IMR-90 (cell line): ENCODE results near the gene TRAPPC5. TPM values are rescaled to one million over a fixed set of nuclear protein-coding genes. Genes with fewer than 3 reads are reported as not detected.

ENCODE experiments used
- ATAC-seq: fragments of 200-7000 bp; cut with Tn5 transposase; 2 replicates; pipeline ENCODE4 v1.9.1; 2020; ENCODE audit warnings: low read depth, mild to moderate bottlenecking, moderate library complexity
- BruUV-seq: library from RNA; stranded (reverse); fragments of 400-500 nt; replicated peaks from 2 replicates; lab custom pipeline; 2021; lab: Mats Ljungman, UMichigan
- CTCF ChIA-PET: fragments of 300-600 bp; formaldehyde crosslinking; extraction: SDS; loops from one replicate; lab custom pipeline; 2021; ENCODE audit warnings: antibody characterized with exemption; lab: Yijun Ruan, JAX
- POLR2A ChIA-PET: fragments of 300-600 bp; sonication (Branson Sonifier 250); formaldehyde crosslinking; loops from one replicate; lab custom pipeline; 2022; ENCODE audit warnings: antibody characterized with exemption; ENCODE audit not compliant: unreplicated experiment; lab: Charles Lee
- DNase-seq: peaks from one replicate; pipeline ENCODE4 v3.0.0; 2013
- H2AFZ ChIP-seq: replicated peaks from 2 replicates; pipeline ENCODE3; 2013; ENCODE audit warnings: low read length, mild to moderate bottlenecking; ENCODE audit not compliant: poor library complexity
- H2AK5ac ChIP-seq: 2 replicates; pipeline ENCODE4 v1.6.1; 2013; ENCODE audit warnings: low read depth, low read length, inconsistent platforms
- H2AK9ac ChIP-seq: replicated peaks from 2 replicates; pipeline ENCODE3; 2013; ENCODE audit warnings: mild to moderate bottlenecking, low read depth, low read length, moderate library complexity; ENCODE audit not compliant: poor library complexity
- H2BK120ac ChIP-seq: 2 replicates; pipeline ENCODE4 v1.6.1; 2013; ENCODE audit warnings: low read depth, low read length, inconsistent platforms
- H2BK15ac ChIP-seq: 3 replicates; pipeline ENCODE4 v1.6.1; 2013; ENCODE audit warnings: low read depth, low read length, inconsistent platforms
- H2BK20ac ChIP-seq: 2 replicates; pipeline ENCODE4 v1.6.1; 2013; ENCODE audit warnings: low read depth, mild to moderate bottlenecking, inconsistent platforms, low read length, moderate library complexity
- H2BK5ac ChIP-seq: 2 replicates; pipeline ENCODE4 v1.6.1; 2013; ENCODE audit warnings: mild to moderate bottlenecking, low read depth, low read length, inconsistent platforms; ENCODE audit not compliant: poor library complexity, severe bottlenecking
- H3K14ac ChIP-seq: replicated peaks from 2 replicates; pipeline ENCODE4 v1.6.1; 2013; ENCODE audit warnings: low read depth, low read length, inconsistent platforms
- H3K18ac ChIP-seq: 2 replicates; pipeline ENCODE4 v1.6.1; 2013; ENCODE audit warnings: low read depth, low read length, control low read depth
- H3K23ac ChIP-seq: 2 replicates; pipeline ENCODE4 v1.6.1; 2013; ENCODE audit warnings: low read depth, low read length, inconsistent platforms
- H3K27ac ChIP-seq: 2 replicates; pipeline ENCODE4 v1.5.1; 2013; ENCODE audit warnings: mild to moderate bottlenecking, control low read depth, low read length; ENCODE audit not compliant: insufficient read depth
- H3K27me3 ChIP-seq: 2 replicates; pipeline ENCODE4 v1.6.1; 2013; ENCODE audit warnings: low read length; ENCODE audit not compliant: control insufficient read depth, insufficient read depth
- H3K36me3 ChIP-seq: 2 replicates; pipeline ENCODE4 v1.6.1; 2013; ENCODE audit warnings: low read length, mixed read lengths; ENCODE audit not compliant: control insufficient read depth, insufficient read depth
- H3K4ac ChIP-seq: 2 replicates; pipeline ENCODE4 v1.6.1; 2013; ENCODE audit warnings: low read depth, low read length, inconsistent platforms
- H3K4me1 ChIP-seq: 2 replicates; pipeline ENCODE4 v1.6.1; 2013; ENCODE audit warnings: low read length, mixed read lengths; ENCODE audit not compliant: control insufficient read depth, insufficient read depth
- H3K4me2 ChIP-seq: 2 replicates; pipeline ENCODE4 v1.6.1; 2013; ENCODE audit warnings: low read depth, mild to moderate bottlenecking, control low read depth, low read length, moderate library complexity
- H3K4me3 ChIP-seq: 2 replicates; pipeline ENCODE4 v1.5.1; 2013; ENCODE audit warnings: low read depth, mild to moderate bottlenecking, control low read depth, low read length, moderate library complexity; ENCODE audit not compliant: insufficient read depth
- H3K56ac ChIP-seq: 2 replicates; pipeline ENCODE4 v1.6.1; 2013; ENCODE audit warnings: low read length, inconsistent platforms; ENCODE audit not compliant: insufficient read depth; ENCODE audit errors: extremely low read depth
- H3K79me1 ChIP-seq, 2 experiments: 2 replicates each; pipeline ENCODE4 v1.6.1; 2013; ENCODE audit warnings: low read length in 2 of 2, inconsistent platforms in 1 of 2, low read depth in 1 of 2
- H3K9ac ChIP-seq: 2 replicates; pipeline ENCODE4 v1.6.1; 2013; ENCODE audit warnings: low read depth, low read length, control low read depth
- H3K9me1 ChIP-seq: 2 replicates; pipeline ENCODE4 v1.6.1; 2013; ENCODE audit warnings: low read length, inconsistent platforms; ENCODE audit not compliant: insufficient read depth
- H3K9me3 ChIP-seq: 2 replicates; pipeline ENCODE4 v1.6.1; 2013; ENCODE audit warnings: low read length; ENCODE audit not compliant: control insufficient read depth, insufficient read depth
- H4K20me1 ChIP-seq: 2 replicates; pipeline ENCODE4 v1.6.1; 2013; ENCODE audit warnings: low read length, inconsistent platforms; ENCODE audit not compliant: insufficient read depth
- H4K5ac ChIP-seq: 2 replicates; pipeline ENCODE4 v1.6.1; 2013; ENCODE audit warnings: mild to moderate bottlenecking, low read depth, low read length, control low read depth
- H4K8ac ChIP-seq, 2 experiments: 2 replicates each; pipeline ENCODE4 v1.6.1; 2013; ENCODE audit warnings: low read depth in 2 of 2, low read length in 2 of 2, control low read depth in 1 of 2, inconsistent platforms in 1 of 2
- H4K91ac ChIP-seq: 2 replicates; pipeline ENCODE4 v1.6.1; 2013; ENCODE audit warnings: low read depth, low read length, inconsistent platforms; ENCODE audit not compliant: insufficient read depth
- BHLHE40 ChIP-seq: fragments of 150-350 bp; IDR thresholded peaks from 2 replicates; pipeline ENCODE4 v1.6.1; 2016; ENCODE audit warnings: mild to moderate bottlenecking, low read depth, low read length
- CEBPB ChIP-seq: IDR thresholded peaks from 2 replicates; pipeline ENCODE4 v1.6.1; 2012; ENCODE audit warnings: low read depth, low read length, improper control_type of control experiment
- CHD1 ChIP-seq: IDR thresholded peaks from 2 replicates; pipeline ENCODE4 v1.6.1; 2012; ENCODE audit warnings: low read depth, low read length, improper control_type of control experiment
- FOS ChIP-seq: fragments of 150-350 bp; IDR thresholded peaks from 2 replicates; pipeline ENCODE4 v1.6.1; 2016; ENCODE audit warnings: low read depth, low read length
- MAFK ChIP-seq: IDR thresholded peaks from 2 replicates; pipeline ENCODE4 v1.6.1; 2012; ENCODE audit warnings: low read depth, low read length, improper control_type of control experiment
- MAZ ChIP-seq: IDR thresholded peaks from 2 replicates; pipeline ENCODE4 v1.6.1; 2012; ENCODE audit warnings: low read depth, mild to moderate bottlenecking, low read length, improper control_type of control experiment, moderate library complexity, borderline replicate concordance
- MXI1 ChIP-seq: IDR thresholded peaks from 2 replicates; pipeline ENCODE4 v1.6.1; 2012; ENCODE audit warnings: low read depth, mild to moderate bottlenecking, low read length, moderate library complexity, borderline replicate concordance
- NFE2L2 ChIP-seq: fragments of 150-350 bp; IDR thresholded peaks from 2 replicates; pipeline ENCODE4 v1.6.1; 2016; ENCODE audit warnings: low read depth, mild to moderate bottlenecking, low read length
- POLR2A ChIP-seq: IDR thresholded peaks from 2 replicates; pipeline ENCODE4 v1.6.1; 2012; ENCODE audit warnings: mild to moderate bottlenecking, low read depth, low read length
- RAD21 ChIP-seq: IDR thresholded peaks from 2 replicates; pipeline ENCODE4 v1.6.1; 2012; ENCODE audit warnings: low read length, improper control_type of control experiment
- RCOR1 ChIP-seq: IDR thresholded peaks from 2 replicates; pipeline ENCODE4 v1.6.1; 2012; ENCODE audit warnings: mild to moderate bottlenecking, low read length, improper control_type of control experiment; ENCODE audit not compliant: insufficient replicate concordance
- RFX5 ChIP-seq: IDR thresholded peaks from 2 replicates; pipeline ENCODE4 v1.8.0; 2012; ENCODE audit warnings: low read depth, mild to moderate bottlenecking, low read length, moderate library complexity
- SMC3 ChIP-seq: fragments of 150-350 bp; IDR thresholded peaks from 2 replicates; pipeline ENCODE4 v1.6.1; 2016; ENCODE audit warnings: low read depth, mild to moderate bottlenecking, antibody characterized with exemption, low read length, moderate library complexity
- WGBS, 2 experiments: methylation state at CpG; one replicate each; pipeline versions ENCODE4 v1.1.5 to v1.1.7; 2013; ENCODE audit warnings: missing lambda C conversion rate in 2 of 2; ENCODE audit not compliant: insufficient read length in 1 of 2; ENCODE audit errors: extremely low coverage in 2 of 2; 5-methylcytosine and 5-hydroxymethylcytosine counted together
- dilution Hi-C: fragments of 300-500 bp; cut with HindIII; formaldehyde crosslinking; loops from one replicate; pipeline ENCODE4 v1.14.3; 2018; ENCODE audit warnings: low sequenced_read_pairs; ENCODE audit not compliant: unreplicated experiment
- in situ Hi-C: fragments of 300-500 bp; cut with MboI; formaldehyde crosslinking; loops from 3 replicates; pipeline ENCODE4 v1.14.3; 2019; ENCODE audit warnings: low sequenced_read_pairs, inconsistent platforms, mixed read lengths
- intact Hi-C: fragments of 100-400 bp; cut with micrococcal nuclease; formaldehyde crosslinking; loops from 2 replicates; pipeline ENCODE4 v1.10.0; 2022
- polyA plus RNA-seq, 3 experiments: library from polyadenylated mRNA; depleted of rRNA; stranded (reverse); fragments of >200 nt; gene quantifications; 2 replicates each; pipeline ENCODE4 v1.2.3, GENCODE V29; 2012; ENCODE audit warnings: low replicate concordance in 1 of 3
- total RNA-seq: library from RNA; depleted of rRNA; stranded (reverse); fragments of >200 nt; gene quantifications from 2 replicates; pipeline ENCODE4 v1.2.3, GENCODE V29; 2012
- TF ChIP-seq, protein P1 (sequence below): fragments of 150-350 bp; IDR thresholded peaks from 2 replicates; pipeline ENCODE4 v1.6.1; 2017; ENCODE audit warnings: mild to moderate bottlenecking, antibody characterized with exemption, low read length, low read depth
- TF ChIP-seq, protein P2 (sequence below): conservative IDR thresholded peaks from 2 replicates; pipeline ENCODE4 v1.5.1; 2012; ENCODE audit warnings: mild to moderate bottlenecking, low read depth, low read length, improper control_type of control experiment
- TF ChIP-seq, protein P3 (sequence below): fragments of 150-350 bp; IDR thresholded peaks from 2 replicates; pipeline ENCODE4 v1.6.1; 2016; ENCODE audit warnings: low read depth, mild to moderate bottlenecking, low read length, moderate library complexity, borderline replicate concordance

TRAPPC5 gene
- total and polyA plus RNA-seq, 2 of the 4 experiments (the other 2 are of a cell fraction) = 54.7 to 109 TPM

DNA sequence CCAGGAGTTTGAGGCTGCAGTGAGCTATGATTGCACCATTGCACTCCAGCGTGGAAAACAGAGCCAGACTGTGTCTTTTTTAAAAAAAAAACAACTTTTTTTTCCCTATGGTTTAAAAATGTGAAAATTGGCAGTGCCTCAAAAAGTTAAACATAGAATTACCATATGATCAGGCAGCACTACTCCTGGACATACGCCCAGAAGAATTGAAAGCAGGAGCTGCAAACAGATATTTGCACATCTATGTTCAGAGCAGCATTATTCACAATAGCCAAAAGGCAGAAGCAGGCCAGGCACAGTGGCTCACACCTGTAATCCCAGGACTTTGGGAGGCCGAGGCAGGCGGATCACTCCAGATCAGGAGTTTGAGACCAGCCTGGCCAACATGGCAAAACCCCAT, 15.6 kb upstream of the TRAPPC5 start:
- H2BK120ac ChIP-seq = no peak overlapping the region
- no peak overlapping the region for H4K8ac ChIP-seq
- DNase-seq = peak; percentile 73
- H3K27ac ChIP-seq = no peak overlapping the region
- ATAC-seq = peak; percentile 60
- no peaks in the 10 kb centered on the region for H3K4me1 ChIP-seq
- H4K91ac ChIP-seq = no peak overlapping the region
- H2BK5ac ChIP-seq = no peak overlapping the region
- 0% methylated on average over 1 of the region's 4 CpGs; no CpG with 5 or more reads in 1 of the 2 experiments for WGBS, 2 experiments
- no peak overlapping the region for H3K9ac ChIP-seq
- no peak overlapping the region for H3K23ac ChIP-seq
- H2BK20ac ChIP-seq = no peak overlapping the region
- H3K9me3 ChIP-seq = no peaks in the 10 kb centered on the region
- ChIA-PET POLR2A (no interaction called here), CTCF (no interaction called here)
- H2AFZ ChIP-seq = no peak overlapping the region
- H3K9me1 ChIP-seq = no peaks in the 10 kb centered on the region
- no peaks in the 10 kb centered on the region for H3K79me1 ChIP-seq
- BruUV-seq = no TSS peak
- H2BK15ac ChIP-seq = no peak overlapping the region
- in situ Hi-C loops = no loop called here
- H4K20me1 ChIP-seq = no peaks in the 10 kb centered on the region
- peaks cover 15% of the 10 kb centered on the region for H3K27me3 ChIP-seq
- no peak overlapping the region for H3K4me3 ChIP-seq
- H3K4me2 ChIP-seq = no peak overlapping the region
- intact Hi-C loops = no loop called here
- dilution Hi-C loops = no loop called here
- H4K5ac ChIP-seq = no peak overlapping the region
- no peak overlapping the region for H3K18ac ChIP-seq
- no peak overlapping the region for H3K56ac ChIP-seq
- H2AK9ac ChIP-seq = no peak overlapping the region
- H3K14ac ChIP-seq = no peak overlapping the region
- TF ChIP-seq, protein P1, sequence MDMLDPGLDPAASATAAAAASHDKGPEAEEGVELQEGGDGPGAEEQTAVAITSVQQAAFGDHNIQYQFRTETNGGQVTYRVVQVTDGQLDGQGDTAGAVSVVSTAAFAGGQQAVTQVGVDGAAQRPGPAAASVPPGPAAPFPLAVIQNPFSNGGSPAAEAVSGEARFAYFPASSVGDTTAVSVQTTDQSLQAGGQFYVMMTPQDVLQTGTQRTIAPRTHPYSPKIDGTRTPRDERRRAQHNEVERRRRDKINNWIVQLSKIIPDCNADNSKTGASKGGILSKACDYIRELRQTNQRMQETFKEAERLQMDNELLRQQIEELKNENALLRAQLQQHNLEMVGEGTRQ = no peak
- TF ChIP-seq CHD1 (no peak), MAZ (no peak), FOS (no peak), BHLHE40 (no peak), RAD21 (no peak), RFX5 (no peak), CEBPB (no peak), RCOR1 (no peak), SMC3 (no peak), MXI1 (no peak), MAFK (no peak), NFE2L2 (no peak), POLR2A (no peak)
- TF ChIP-seq, protein P2, sequence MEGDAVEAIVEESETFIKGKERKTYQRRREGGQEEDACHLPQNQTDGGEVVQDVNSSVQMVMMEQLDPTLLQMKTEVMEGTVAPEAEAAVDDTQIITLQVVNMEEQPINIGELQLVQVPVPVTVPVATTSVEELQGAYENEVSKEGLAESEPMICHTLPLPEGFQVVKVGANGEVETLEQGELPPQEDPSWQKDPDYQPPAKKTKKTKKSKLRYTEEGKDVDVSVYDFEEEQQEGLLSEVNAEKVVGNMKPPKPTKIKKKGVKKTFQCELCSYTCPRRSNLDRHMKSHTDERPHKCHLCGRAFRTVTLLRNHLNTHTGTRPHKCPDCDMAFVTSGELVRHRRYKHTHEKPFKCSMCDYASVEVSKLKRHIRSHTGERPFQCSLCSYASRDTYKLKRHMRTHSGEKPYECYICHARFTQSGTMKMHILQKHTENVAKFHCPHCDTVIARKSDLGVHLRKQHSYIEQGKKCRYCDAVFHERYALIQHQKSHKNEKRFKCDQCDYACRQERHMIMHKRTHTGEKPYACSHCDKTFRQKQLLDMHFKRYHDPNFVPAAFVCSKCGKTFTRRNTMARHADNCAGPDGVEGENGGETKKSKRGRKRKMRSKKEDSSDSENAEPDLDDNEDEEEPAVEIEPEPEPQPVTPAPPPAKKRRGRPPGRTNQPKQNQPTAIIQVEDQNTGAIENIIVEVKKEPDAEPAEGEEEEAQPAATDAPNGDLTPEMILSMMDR = no peak
- TF ChIP-seq, protein P3, sequence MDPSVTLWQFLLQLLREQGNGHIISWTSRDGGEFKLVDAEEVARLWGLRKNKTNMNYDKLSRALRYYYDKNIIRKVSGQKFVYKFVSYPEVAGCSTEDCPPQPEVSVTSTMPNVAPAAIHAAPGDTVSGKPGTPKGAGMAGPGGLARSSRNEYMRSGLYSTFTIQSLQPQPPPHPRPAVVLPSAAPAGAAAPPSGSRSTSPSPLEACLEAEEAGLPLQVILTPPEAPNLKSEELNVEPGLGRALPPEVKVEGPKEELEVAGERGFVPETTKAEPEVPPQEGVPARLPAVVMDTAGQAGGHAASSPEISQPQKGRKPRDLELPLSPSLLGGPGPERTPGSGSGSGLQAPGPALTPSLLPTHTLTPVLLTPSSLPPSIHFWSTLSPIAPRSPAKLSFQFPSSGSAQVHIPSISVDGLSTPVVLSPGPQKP = no peak
- no peak overlapping the region for H2AK5ac ChIP-seq
- H3K4ac ChIP-seq = no peak overlapping the region
- H3K36me3 ChIP-seq = no peaks in the 10 kb centered on the region
